Panc1 (cell line): ENCODE measurements around the gene SAYSD1. TPM values are rescaled to one million over a fixed set of nuclear protein-coding genes. Genes with fewer than 3 reads are reported as not detected.

Experiments used
- ATAC-seq: fragments of 200-7000 bp; cut with Tn5 transposase; 2 replicates; pipeline ENCODE4 v1.9.1; 2020; ENCODE audit warnings: mild to moderate bottlenecking, moderate library complexity
- BruUV-seq: library from RNA; stranded (reverse); fragments of 400-500 nt; replicated peaks from 2 replicates; lab custom pipeline; 2021; lab: Mats Ljungman, UMichigan
- CTCF ChIA-PET: fragments of 300-600 bp; sonication (Branson Sonifier 250); formaldehyde crosslinking; loops from one replicate; lab custom pipeline; 2022; ENCODE audit warnings: antibody characterized with exemption; lab: Charles Lee
- POLR2A ChIA-PET: fragments of 300-600 bp; sonication (Branson Sonifier 250); formaldehyde crosslinking; loops from one replicate; lab custom pipeline; 2022; ENCODE audit warnings: antibody characterized with exemption; lab: Charles Lee
- DNase-seq: peaks from one replicate; pipeline ENCODE4 v3.0.0-alpha.2; 2010; ENCODE audit warnings: low read depth, low spot score
- H3K27ac ChIP-seq: 2 replicates; pipeline ENCODE4 v1.5.1; 2011; ENCODE audit warnings: mild to moderate bottlenecking, low read length, inconsistent platforms
- H3K27me3 ChIP-seq: fragments of 200-500 bp; sonication (Bioruptor generic); 2 replicates; pipeline ENCODE4 v1.6.0; 2014; ENCODE audit warnings: low read length, inconsistent platforms; ENCODE audit not compliant: control insufficient read depth, insufficient read depth
- H3K36me3 ChIP-seq: fragments of 200-500 bp; sonication (Bioruptor generic); 2 replicates; pipeline ENCODE4 v1.5.1; 2014; ENCODE audit warnings: inconsistent platforms, mild to moderate bottlenecking, low read length, moderate library complexity; ENCODE audit not compliant: control insufficient read depth, insufficient read depth
- H3K4me1 ChIP-seq: 2 replicates; pipeline ENCODE4 v1.5.1; 2011; ENCODE audit warnings: inconsistent platforms, mild to moderate bottlenecking, low read length, moderate library complexity; ENCODE audit not compliant: control insufficient read depth, insufficient read depth
- H3K4me3 ChIP-seq, 2 experiments: 2 replicates each; pipeline ENCODE4 v1.5.1; 2011 to 2012; ENCODE audit warnings: low read depth in 2 of 2, low read length in 2 of 2, mild to moderate bottlenecking in 2 of 2, inconsistent platforms in 1 of 2, moderate library complexity in 1 of 2
- H3K9me3 ChIP-seq: fragments of 200-500 bp; sonication (Bioruptor generic); 2 replicates; pipeline ENCODE4 v1.5.1; 2014; ENCODE audit warnings: low read depth, mild to moderate bottlenecking, inconsistent platforms, low read length, moderate library complexity; ENCODE audit not compliant: control insufficient read depth, insufficient read depth
- in situ Hi-C: cut with HindIII; loops from 2 replicates; pipeline ENCODE4 v1.10.0; 2016; ENCODE audit warnings: low sequenced_read_pairs, low pct_unique_long_range_greater_than_20kb
- intact Hi-C: fragments of 100-400 bp; cut with micrococcal nuclease; formaldehyde crosslinking; loops from one replicate; pipeline ENCODE4 v1.10.0; 2022; ENCODE audit not compliant: unreplicated experiment
- total RNA-seq: library from RNA; stranded (reverse); gene quantifications from one replicate; pipeline ENCODE4 v1.2.1, GENCODE V29; 2021; ENCODE audit not compliant: unreplicated experiment
- TF ChIP-seq, protein P1 (sequence below): fragments of 450-650 bp; IDR thresholded peaks from 2 replicates; pipeline ENCODE4 v1.5.1; 2017; ENCODE audit warnings: mild to moderate bottlenecking

The SAYSD1 gene
- total RNA-seq, 1 experiment from 2014 or later = 17.0 TPM

DNA sequence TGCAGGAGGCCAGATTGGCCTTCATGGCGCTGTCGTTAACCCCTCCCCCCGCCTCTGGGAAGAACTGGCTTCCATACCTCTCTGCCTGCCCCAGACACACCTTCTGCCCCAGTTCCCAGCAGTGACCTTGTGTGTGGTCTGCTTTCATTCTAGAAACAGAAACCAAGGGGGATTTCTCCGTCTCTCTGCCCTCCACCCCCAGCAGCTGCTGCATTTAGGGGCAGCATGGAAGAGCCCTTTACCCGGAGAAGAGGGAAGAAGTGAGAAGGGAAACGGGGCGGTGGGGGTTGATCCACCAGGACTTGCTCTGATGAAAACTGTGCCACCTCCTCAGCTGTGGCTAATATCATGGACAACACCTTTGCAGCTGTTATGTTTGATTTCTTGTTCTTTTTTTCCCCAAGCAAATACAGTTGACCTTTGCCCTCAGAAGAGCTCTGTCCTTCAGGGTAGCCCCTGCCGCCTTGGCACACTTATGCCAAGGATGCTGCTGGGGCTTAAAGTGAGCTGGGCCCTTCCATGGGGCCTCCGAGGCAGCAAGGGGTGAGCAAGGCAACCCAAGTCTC lies 60.3 kb downstream of the SAYSD1 start:
- in situ Hi-C loops (no loop called here), intact Hi-C loops (no loop called here)
- POLR2A ChIA-PET = no interaction called here
- TF ChIP-seq, protein P1, sequence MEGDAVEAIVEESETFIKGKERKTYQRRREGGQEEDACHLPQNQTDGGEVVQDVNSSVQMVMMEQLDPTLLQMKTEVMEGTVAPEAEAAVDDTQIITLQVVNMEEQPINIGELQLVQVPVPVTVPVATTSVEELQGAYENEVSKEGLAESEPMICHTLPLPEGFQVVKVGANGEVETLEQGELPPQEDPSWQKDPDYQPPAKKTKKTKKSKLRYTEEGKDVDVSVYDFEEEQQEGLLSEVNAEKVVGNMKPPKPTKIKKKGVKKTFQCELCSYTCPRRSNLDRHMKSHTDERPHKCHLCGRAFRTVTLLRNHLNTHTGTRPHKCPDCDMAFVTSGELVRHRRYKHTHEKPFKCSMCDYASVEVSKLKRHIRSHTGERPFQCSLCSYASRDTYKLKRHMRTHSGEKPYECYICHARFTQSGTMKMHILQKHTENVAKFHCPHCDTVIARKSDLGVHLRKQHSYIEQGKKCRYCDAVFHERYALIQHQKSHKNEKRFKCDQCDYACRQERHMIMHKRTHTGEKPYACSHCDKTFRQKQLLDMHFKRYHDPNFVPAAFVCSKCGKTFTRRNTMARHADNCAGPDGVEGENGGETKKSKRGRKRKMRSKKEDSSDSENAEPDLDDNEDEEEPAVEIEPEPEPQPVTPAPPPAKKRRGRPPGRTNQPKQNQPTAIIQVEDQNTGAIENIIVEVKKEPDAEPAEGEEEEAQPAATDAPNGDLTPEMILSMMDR = no peak
- Histone ChIP-seq H3K4me3 (no peak overlapping the region), H3K36me3 (no peaks in the 10 kb centered on the region), H3K27ac (no peak overlapping the region), H3K4me1 (no peaks in the 10 kb centered on the region; the same call in 1 of the 2 replicates), H3K27me3 (no peaks in the 10 kb centered on the region), H3K9me3 (no peaks in the 10 kb centered on the region)
- DNase-seq = no peak
- BruUV-seq = no TSS peak
- CTCF ChIA-PET = no interaction called here
- ATAC-seq = no peak

Other genes with a start within 250 kb of the SAYSD1 start
- not detected for gene GLP1R, start 66.4 kb downstream of the SAYSD1 start, total RNA-seq
- 0.77 TPM for gene KCNK5, start 114.3 kb upstream of the SAYSD1 start, total RNA-seq
- not detected for gene KCNK17, start 199.2 kb upstream of the SAYSD1 start, total RNA-seq
- not detected for gene KCNK16, start 207.5 kb upstream of the SAYSD1 start, total RNA-seq